Right lobe of liver (tissue), 4 donors: ENCODE measurements around the gene TMEM87A.

Experiments
- CTCF ChIP-seq, 4 donors: fragments of 200-600 bp in 3 of 4; fragments of 450-650 bp in 1 of 4; IDR thresholded peaks; one replicate each; pipeline versions ENCODE4 v1.5.1 to v1.8.0; 2016 to 2022; ENCODE audit warnings: antibody characterized with exemption in 4 of 4, mild to moderate bottlenecking in 2 of 4
- POLR2A ChIP-seq: fragments of 450-650 bp; IDR thresholded peaks from one replicate; pipeline ENCODE4 v1.6.1; 2017; ENCODE audit warnings: antibody characterized with exemption, mild to moderate bottlenecking
- donor health status: DM: no; HTN: no; CAD: no.
- donor health status: DM: no; HTN: no; CAD: no.
- donor health status: DM: no; HTN: yes; CAD: no.

DNA sequence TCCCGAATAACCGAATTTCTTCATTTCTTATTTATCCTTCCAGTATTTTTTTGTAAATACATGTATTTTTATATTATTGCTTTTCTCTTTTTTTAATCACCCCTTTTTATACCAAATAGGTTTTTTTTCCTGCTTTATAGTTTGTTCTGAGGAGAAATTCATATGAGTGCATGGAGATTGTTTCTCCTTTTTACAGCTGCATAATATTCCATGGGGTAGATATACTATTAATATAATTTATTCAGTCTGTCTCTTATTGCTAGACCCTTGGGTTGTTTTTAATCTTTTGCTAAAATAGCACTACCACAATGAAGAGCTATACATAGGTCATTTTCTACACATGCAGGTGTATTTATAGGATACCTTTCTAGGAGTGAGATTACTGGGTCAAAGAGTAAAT lies 3.5 kb upstream of the TMEM87A start:
- TF ChIP-seq CTCF (IDR thresholded peaks at IDR 0.05) (no peak), POLR2A (no peak)
